ENCODE results near the gene TSSC4. TPM values are rescaled to one million over a fixed set of nuclear protein-coding genes. Genes with fewer than 3 reads are reported as not detected.

TSSC4 gene
- total RNA-seq, 4 donors from 2014 or later, result 11.0 to 66.5 (median 26.2) TPM

DNA sequence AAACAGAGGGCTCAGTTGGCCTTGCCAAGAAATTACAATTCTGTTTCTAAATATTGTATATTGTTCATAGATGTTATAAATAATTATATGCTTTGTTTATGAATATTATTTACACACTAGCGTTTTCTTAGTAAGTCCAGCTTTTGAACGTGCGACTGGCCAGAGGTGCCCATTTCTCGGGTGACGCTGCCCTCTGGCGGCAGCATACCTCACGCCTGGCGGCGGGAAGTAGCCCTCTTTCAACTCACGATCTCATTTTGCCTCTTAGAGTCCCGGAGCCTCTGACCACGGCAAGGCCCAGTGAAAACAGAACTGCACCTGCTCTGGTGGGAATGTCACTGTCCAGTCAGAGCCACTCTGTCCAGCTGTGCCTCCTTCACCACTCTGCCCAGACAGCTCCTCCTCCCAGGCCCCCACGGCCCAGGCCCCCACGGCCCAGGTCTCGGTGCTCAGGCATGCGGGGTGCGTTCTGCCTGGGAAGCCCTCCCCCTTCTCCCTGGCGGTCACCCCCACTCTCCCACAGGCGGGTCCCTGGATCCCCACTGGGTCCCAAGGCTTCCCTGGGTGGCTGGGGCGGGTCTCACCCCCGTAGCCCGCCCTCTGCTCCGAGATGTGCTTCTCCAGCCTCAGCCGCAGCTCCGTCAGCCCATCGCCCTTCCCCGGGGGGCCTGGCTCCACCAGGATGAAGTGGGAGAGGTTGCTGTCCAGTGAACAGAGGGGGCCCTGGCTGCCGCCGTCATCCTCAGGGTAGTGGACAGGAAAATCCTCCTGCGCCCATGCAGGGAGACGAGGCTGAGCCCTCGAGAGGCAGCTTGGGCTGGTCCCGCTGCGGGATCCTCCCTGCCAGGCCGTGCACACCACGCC lies 19.3 kb downstream of the TSSC4 start:
- Histone ChIP-seq H3K4me3 (no peak overlapping the region), H3K27ac (peak overlapping the region; percentile 61 to 67), H3K4me1 (no peaks in the 10 kb centered on the region), H3K27me3 (no peaks in the 10 kb centered on the region), H3K9me3 (no peaks in the 10 kb centered on the region), H3K36me3 (no peaks in the 10 kb centered on the region)
- intact Hi-C loops (cut with DNase I; ENCODE audit: low total_unique reads), result loop anchor here (5.0 to 10.0 kb wide), 2 partner anchors 118 to 475 kb away; partner anchors contain the start of genes C11orf21 and TSPAN32
- peak; percentile 80 to 86 for DNase-seq
- TF ChIP-seq, protein P1, sequence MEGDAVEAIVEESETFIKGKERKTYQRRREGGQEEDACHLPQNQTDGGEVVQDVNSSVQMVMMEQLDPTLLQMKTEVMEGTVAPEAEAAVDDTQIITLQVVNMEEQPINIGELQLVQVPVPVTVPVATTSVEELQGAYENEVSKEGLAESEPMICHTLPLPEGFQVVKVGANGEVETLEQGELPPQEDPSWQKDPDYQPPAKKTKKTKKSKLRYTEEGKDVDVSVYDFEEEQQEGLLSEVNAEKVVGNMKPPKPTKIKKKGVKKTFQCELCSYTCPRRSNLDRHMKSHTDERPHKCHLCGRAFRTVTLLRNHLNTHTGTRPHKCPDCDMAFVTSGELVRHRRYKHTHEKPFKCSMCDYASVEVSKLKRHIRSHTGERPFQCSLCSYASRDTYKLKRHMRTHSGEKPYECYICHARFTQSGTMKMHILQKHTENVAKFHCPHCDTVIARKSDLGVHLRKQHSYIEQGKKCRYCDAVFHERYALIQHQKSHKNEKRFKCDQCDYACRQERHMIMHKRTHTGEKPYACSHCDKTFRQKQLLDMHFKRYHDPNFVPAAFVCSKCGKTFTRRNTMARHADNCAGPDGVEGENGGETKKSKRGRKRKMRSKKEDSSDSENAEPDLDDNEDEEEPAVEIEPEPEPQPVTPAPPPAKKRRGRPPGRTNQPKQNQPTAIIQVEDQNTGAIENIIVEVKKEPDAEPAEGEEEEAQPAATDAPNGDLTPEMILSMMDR (IDR thresholded peaks at IDR 0.05), result peak; percentile 81 to 92 (median 88)
- peak in 1 of 2 donors; percentile 13 for TF ChIP-seq POLR2A (IDR thresholded peaks at IDR 0.05)

DNA sequence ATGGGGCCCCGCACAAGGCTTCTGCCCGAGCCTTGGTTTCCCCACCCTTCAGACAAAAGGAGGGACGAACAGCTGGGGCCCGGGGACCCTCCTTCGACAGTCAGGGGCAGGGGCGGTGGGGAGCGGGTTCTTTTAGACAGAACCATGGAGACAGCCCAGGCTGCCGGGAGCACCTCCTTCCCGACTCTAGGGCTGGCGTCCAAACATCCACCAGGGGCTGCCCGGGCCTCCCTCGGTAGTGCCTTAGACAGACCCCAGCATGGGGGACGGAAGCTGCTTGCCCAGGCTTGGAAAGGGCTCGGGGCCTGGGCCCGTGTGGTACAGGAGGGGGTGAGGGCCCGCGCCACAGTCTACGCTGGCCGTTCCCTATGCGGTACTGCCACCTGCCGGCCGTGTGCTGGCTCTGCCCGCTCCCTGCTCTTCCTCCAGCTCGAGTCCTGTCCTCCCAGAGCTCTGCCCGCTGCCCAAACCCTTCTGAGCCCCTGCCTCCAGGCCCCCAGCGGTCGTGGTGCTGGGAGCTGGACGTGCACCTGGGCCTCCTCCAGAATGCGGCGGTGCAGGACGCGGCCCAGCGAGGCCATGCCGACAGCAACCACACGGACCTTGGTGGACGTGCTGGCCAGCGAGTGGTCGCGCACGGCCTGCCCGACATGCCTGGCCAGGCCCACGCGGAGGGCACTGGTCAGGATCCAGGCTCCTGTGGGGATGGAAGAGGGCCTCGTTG lies 20.1 kb downstream of the TSSC4 start:
- H3K27ac ChIP-seq, result peak overlapping the region; percentile 61 to 67
- DNase-seq, result peak; percentile 72 to 77
- peak in 1 of 2 donors; percentile 32 for TF ChIP-seq POLR2A (IDR thresholded peaks at IDR 0.05)
- TF ChIP-seq, protein P1 (IDR thresholded peaks at IDR 0.05), result peak; percentile 90 to 98 (median 96)
- no peak overlapping the region for H3K4me3 ChIP-seq
- H3K9me3 ChIP-seq, result no peaks in the 10 kb centered on the region
- no peaks in the 10 kb centered on the region for H3K27me3 ChIP-seq
- no peaks in the 10 kb centered on the region for H3K4me1 ChIP-seq
- no peaks in the 10 kb centered on the region for H3K36me3 ChIP-seq
- intact Hi-C loops (cut with DNase I; ENCODE audit: low total_unique reads), result loop anchor here (5.0 to 10.0 kb wide), 2 partner anchors 118 to 474 kb away; partner anchors contain the start of genes C11orf21 and TSPAN32

DNA sequence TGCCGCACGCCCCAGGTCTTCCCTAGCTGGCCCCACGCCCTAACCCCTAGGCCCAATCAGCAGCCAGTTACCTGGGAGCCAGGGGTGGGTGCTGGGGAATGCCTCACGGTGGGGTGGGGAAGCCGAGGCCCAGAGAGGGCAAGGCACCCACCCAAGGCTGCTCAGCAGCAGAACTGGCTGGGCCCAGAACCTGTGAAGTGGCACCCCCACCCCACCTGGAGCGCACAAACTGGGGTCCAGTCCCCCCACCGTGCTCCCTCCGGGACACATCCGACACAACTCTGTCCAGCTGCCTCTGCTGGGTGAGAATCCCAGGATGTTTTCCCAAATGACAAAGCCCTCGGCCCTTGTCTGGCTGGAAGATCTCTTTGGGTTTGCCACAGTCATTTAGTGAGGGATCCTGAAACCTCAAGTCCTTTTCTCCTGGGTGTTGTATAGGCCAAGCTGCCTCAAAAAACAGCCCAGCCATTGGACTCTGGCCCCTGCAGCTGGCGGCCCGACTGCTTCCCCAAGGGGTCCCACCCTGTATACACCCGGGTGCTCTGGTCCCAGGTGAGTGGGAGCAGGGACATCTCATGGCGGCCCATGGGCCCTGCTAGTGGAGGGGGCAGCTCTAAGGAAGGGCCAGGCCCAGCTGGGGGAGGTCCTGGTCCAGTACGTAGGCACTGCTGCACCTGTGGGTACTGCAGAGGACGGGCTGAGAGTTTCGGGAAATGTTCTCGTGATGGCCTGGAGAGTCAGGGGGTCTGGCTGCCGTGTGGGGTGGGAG lies 20.9 kb downstream of the TSSC4 start:
- Histone ChIP-seq H3K27me3 (no peaks in the 10 kb centered on the region), H3K4me3 (no peak overlapping the region), H3K9me3 (no peaks in the 10 kb centered on the region), H3K36me3 (no peaks in the 10 kb centered on the region), H3K27ac (no peak overlapping the region), H3K4me1 (no peaks in the 10 kb centered on the region)
- intact Hi-C loops (cut with DNase I; ENCODE audit: low total_unique reads), result loop anchor here (5.0 to 10.0 kb wide), 2 partner anchors 119 to 473 kb away; partner anchors contain the start of genes C11orf21 and TSPAN32
- DNase-seq, result no peak
- TF ChIP-seq, protein P1 (IDR thresholded peaks at IDR 0.05), result no peak
- TF ChIP-seq POLR2A (IDR thresholded peaks at IDR 0.05), result no peak

DNA sequence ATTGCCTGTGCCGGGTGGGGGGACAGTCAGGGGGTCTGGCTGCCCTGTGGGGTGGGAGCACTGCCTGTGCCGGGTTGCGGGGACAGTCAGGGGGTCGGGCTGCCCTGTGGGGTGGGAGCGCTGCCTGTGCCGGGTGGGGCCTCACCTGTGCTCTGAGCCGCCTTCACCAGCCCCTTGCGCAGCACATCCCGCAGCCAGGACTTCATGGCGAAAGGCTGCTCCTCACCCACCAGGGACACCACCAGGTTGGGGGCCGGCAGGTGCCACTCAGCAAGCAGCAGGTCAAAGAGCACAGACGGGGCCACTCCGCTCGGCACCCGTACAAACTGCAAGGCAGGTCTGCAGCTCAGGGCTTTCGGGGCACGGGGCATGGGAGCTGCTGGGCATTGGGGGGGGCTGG lies 21.4 kb downstream of the TSSC4 start:
- Histone ChIP-seq H3K36me3 (no peaks in the 10 kb centered on the region), H3K27me3 (no peaks in the 10 kb centered on the region), H3K4me3 (no peak overlapping the region), H3K27ac (no peak overlapping the region), H3K4me1 (no peaks in the 10 kb centered on the region), H3K9me3 (no peaks in the 10 kb centered on the region)
- intact Hi-C loops (cut with DNase I; ENCODE audit: low total_unique reads), result loop anchor here (5.0 to 10.0 kb wide), 2 partner anchors 120 to 473 kb away; partner anchors contain the start of genes C11orf21 and TSPAN32
- no peak for DNase-seq
- TF ChIP-seq, protein P1 (IDR thresholded peaks at IDR 0.05), result no peak

All from uterus (tissue), 4 donors.